HL-60 (cell line): ENCODE results near the gene ERP27.

Experiments used
- DNase-seq, 2 experiments: peaks; one replicate each; pipeline ENCODE4 v3.0.0-alpha.2; 2010 to 2020; ENCODE audit warnings: low read depth in 1 of 2, low spot score in 1 of 2
- H3K27ac ChIP-seq: fragments of 250-450 bp; sonication (Bioruptor Pico); replicated peaks from 2 replicates; pipeline ENCODE4 v1.5.1; 2020; ENCODE audit warnings: mild to moderate bottlenecking, moderate library complexity
- H3K27me3 ChIP-seq: fragments of 250-450 bp; sonication (Bioruptor Pico); 2 replicates; pipeline ENCODE4 v1.5.1; 2021; ENCODE audit warnings: mild to moderate bottlenecking, moderate library complexity; ENCODE audit not compliant: insufficient read depth, poor library complexity, severe bottlenecking
- H3K4me3 ChIP-seq: replicated peaks from 2 replicates; pipeline ENCODE4 v1.5.1; 2011; ENCODE audit warnings: mild to moderate bottlenecking, control low read depth, low read length; ENCODE audit not compliant: insufficient read depth
- CTCF ChIP-seq: IDR thresholded peaks from one replicate; pipeline ENCODE4 v1.5.1; 2011; ENCODE audit warnings: low read length, control low read depth, inconsistent platforms; ENCODE audit not compliant: insufficient read depth
- GABPA ChIP-seq: IDR thresholded peaks from 2 replicates; pipeline ENCODE4 v1.6.1; 2012; ENCODE audit warnings: low read depth
- POLR2AphosphoS5 ChIP-seq: IDR thresholded peaks from 2 replicates; pipeline ENCODE4 v1.6.1; 2012; ENCODE audit warnings: low read depth
- REST ChIP-seq: IDR thresholded peaks from 2 replicates; pipeline ENCODE4 v1.6.1; 2012; ENCODE audit warnings: low read depth; ENCODE audit not compliant: insufficient replicate concordance
- SPI1 ChIP-seq: IDR thresholded peaks from 2 replicates; pipeline ENCODE4 v1.6.1; 2012; ENCODE audit warnings: low read depth, mild to moderate bottlenecking, borderline replicate concordance

Gene ERP27

GRCh38 chr12:14921218-14921617 is 17.1 kb downstream of the ERP27 start:
- TF ChIP-seq POLR2AphosphoS5 (no peak), SPI1 (no peak), REST (no peak), CTCF (no peak), GABPA (no peak)

GRCh38 chr12:14920475-14921126 is 17.7 kb downstream of the ERP27 start:
- Histone ChIP-seq H3K4me3 (no peak overlapping the region), H3K27ac (no peak overlapping the region), H3K27me3 (no peaks in the 10 kb centered on the region)
- TF ChIP-seq GABPA (no peak), CTCF (no peak), SPI1 (no peak), POLR2AphosphoS5 (no peak), REST (no peak)
- DNase-seq, result peak in 1 of 2 experiments; percentile 29

More at GRCh38 chr12:14921218-14921617, 17.1 kb downstream of the ERP27 start:
- no peak for DNase-seq
- no peak overlapping the region for H3K4me3 ChIP-seq
- H3K27ac ChIP-seq, result no peak overlapping the region
- H3K27me3 ChIP-seq, result no peaks in the 10 kb centered on the region

GRCh38 chr12:14919455-14919854 is 18.9 kb downstream of the ERP27 start:
- TF ChIP-seq CTCF, result no peak
- TF ChIP-seq REST, result no peak
- TF ChIP-seq GABPA, result no peak
- TF ChIP-seq POLR2AphosphoS5, result no peak
- no peak for TF ChIP-seq SPI1
- H3K4me3 ChIP-seq, result no peak overlapping the region
- no peak overlapping the region for H3K27ac ChIP-seq
- DNase-seq, result no peak
- no peaks in the 10 kb centered on the region for H3K27me3 ChIP-seq
